ENCODE results near the gene KCTD13.
"Not testable (repeated sequence)": the region's sequence is repeated elsewhere in the genome, so short reads cannot be mapped to it uniquely, and the experiment has no call there.

Gene KCTD13

GRCh38 chr16:29893553-29893952, 32.5 kb downstream of the KCTD13 start:
- H3K4me3 ChIP-seq (ENCODE audit: low read length), result no peak overlapping the region
- no peak for TF ChIP-seq ZNF274 (IDR thresholded peaks at IDR 0.05; ENCODE audit: low read depth, low read length)

DNA sequence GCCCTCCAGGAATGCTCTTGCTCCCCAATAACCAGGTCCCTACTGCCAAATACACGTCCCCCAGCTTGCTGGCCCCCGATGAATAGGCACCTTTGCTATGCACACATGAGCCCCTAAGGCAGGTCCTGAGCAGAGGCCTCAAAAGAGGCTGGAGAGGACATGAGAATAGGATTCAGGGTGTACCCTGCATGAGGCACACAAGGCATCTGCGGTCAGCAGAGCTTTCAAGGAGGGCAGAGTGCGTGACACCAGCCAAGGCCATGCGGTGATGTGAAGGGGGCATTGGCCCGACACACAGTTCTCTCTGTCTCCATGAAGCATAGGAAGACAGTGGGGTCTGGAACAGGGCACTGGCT, 33.6 kb downstream of the KCTD13 start:
- no peak overlapping the region for H3K4me3 ChIP-seq (ENCODE audit: low read length)
- no peak for TF ChIP-seq ZNF274 (IDR thresholded peaks at IDR 0.05; ENCODE audit: low read depth, low read length)

DNA sequence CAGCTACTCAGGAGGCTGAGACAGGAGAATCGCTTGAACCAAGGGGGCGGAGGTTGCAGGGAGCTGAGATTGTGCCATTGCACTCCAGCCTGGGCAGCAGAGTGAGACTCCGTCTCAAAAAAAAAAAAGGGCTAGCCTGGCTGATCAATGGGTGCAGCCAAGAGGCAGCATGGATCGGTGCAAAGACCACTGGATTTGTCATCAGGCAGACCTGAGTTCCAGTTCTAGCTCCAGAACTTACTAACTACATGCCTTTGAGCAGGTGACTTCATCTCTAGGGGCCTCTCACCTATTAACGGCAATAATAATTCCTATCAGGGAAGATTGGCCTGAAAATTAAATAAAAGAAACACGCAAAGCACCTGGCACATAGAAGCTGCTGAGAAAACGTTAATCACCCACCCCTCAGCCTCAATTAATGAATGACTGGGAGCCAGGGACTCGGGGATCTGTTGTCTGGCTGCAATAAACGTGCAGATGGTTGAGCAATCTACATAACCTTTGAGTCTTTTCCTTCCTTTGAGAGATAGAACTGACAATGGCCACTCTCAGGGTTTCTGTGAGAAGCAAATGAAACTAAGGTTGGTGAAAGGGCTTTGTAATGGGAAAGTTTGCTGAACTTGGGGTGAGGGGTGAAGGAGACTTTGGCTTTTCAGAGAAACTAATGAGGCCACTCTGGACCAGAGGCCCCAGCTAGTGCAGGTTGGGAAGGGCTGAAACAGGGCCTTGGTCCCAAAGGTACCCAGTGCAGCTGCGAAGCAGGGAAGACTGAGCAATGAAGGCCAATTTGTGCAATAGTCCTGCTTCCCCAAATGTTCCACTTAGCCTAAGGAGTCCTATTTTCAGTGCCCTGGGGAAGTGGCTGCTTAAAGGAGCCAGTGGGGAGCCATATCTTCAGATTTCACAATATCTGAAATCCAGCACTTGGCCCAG, 34.2 kb downstream of the KCTD13 start:
- no peak for TF ChIP-seq ZNF274 (IDR thresholded peaks at IDR 0.05; ENCODE audit: low read depth, low read length)
- no peak overlapping the region for H3K4me3 ChIP-seq (ENCODE audit: low read length)

DNA sequence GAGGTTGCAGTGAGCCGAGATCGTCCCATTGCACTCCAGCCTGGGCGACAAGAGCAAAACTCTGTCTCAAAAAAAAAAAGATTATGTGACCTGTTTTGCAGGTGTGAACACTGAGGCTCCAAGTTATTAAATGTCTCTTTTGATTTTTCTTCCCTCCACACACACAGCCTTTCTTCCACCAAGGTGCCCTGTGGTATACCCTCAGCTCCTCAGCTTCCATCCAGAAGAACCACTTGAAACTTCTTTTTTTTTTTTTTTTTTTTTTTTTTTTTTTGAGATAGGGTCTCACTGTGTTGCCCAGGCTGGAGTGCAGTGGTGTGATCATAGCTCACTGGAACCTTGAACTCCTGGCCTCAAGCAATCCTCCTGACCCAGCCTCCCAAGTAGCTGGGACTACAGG, 36.7 kb downstream of the KCTD13 start:
- not testable (repeated sequence) for H3K4me3 ChIP-seq (ENCODE audit: low read length)

DNA sequence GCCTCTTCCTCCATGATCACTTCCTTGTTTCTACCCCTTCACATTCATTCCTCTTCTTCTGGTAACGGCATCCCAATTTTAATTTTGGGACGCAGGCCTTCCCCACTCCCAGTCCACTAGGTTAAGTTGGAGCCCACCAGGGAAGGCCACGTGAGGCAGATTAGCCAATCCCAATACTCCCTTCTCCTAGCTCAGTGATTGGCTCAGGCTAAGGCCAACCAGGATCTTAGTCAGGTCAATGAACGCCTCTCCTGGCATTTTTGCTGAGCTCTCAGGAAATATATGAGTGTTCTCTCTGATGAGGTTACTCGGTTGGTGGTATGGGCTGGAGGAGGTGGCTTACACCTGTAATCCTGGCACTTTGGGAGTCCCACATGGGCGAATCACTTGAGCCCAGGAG, 42.0 kb downstream of the KCTD13 start:
- H3K4me3 ChIP-seq (ENCODE audit: low read length), result no peak overlapping the region
- no peak for TF ChIP-seq ZNF274 (IDR thresholded peaks at IDR 0.05; ENCODE audit: low read depth, low read length)

- no peak overlapping the region for H3K4me3 ChIP-seq (ENCODE audit: low read length)
- TF ChIP-seq ZNF274 (IDR thresholded peaks at IDR 0.05; ENCODE audit: low read depth, low read length), result no peak
These were observed 45.0 kb downstream of the KCTD13 start for GRCh38 chr16:29881050-29881449.

DNA sequence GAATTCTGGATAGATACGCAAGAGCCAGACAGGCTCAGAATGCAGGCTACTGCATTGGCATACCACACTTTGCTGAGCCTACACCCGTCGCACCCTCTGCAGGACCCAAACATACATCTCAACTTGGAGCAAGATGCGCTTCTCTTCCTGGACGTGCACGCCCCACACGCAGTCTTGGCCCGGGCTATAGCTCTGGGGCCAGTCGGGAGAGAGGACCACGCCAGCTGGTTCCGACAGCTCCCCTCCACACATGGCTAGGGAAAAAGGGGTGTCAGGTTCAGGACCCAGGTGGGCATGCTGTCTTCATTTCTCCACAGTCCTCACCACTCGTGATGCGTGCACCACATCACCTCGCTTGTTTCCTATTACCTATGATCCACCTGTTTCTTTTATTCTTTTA, 47.9 kb downstream of the KCTD13 start:
- no peak for TF ChIP-seq ZNF274 (IDR thresholded peaks at IDR 0.05; ENCODE audit: low read depth, low read length)
- H3K4me3 ChIP-seq (ENCODE audit: low read length), result no peak overlapping the region

DNA sequence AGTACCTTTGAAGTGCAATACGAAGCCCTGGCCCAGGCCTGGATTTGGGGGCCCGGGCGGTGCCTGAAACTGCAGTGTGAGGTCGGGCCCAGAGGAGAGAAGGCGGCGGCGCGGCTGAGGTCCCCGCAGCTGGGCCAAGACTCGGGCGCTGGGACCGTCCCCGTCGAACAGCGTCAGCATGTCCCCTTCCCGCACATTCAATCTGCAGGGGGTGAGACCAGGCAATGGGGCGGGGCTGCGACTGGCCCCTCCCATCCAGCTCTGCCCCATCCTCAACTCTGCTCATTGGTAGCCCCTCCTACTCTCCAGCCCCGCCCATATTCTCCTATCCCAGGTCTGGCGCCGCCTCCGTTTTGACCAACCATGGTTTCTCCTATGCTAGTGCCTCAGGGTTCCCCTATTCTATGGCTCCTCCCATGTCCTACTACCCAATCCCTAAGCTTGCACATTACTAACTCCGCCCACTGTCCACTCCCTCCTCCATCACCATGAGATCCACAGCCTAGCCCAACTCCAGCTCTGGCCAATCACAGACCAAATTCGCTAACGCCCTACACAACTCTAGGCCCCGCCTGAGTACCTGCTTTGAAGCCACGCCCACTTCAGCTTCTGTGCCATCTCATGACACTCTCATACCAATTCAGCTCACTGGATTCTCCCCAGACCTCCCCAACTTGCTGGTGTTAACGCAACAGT, 48.6 kb downstream of the KCTD13 start:
- H3K4me3 ChIP-seq (ENCODE audit: low read length), result no peak overlapping the region
- TF ChIP-seq ZNF274 (IDR thresholded peaks at IDR 0.05; ENCODE audit: low read depth, low read length), result no peak

DNA sequence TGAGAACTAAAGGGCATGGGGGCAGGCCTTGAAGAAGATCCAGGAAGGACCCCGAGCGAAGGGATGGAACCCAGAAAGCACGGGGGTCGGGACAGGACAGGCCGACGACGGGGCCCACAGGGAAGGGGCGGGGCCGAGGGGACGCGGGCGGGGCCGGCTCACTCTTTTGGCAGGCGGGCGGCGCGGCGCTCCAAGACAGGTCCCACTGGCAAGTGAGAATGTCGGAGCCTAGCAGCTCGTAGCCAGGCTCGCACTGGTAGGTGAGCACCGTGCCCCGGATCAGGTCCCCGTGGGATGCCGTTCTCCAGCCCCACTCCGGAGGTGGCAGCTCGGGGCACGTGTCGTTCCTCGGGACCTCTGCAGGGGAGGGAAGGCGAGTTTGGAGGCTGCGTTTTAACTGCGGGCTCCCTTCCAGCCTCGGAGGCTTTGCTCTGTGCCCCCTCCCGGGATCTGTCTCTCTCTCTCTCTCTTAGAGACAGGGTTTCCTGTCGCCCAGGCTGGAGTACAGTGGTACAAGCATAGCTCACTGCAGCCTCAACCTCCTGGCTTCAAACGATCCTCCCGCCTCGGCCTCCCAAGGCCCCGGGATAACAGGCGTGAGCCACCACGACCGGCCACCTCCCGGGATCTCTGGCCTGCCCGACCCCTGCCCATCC, 49.3 kb downstream of the KCTD13 start:
- TF ChIP-seq ZNF274 (IDR thresholded peaks at IDR 0.05; ENCODE audit: low read depth, low read length), result no peak
- no peak overlapping the region for H3K4me3 ChIP-seq (ENCODE audit: low read length)

DNA sequence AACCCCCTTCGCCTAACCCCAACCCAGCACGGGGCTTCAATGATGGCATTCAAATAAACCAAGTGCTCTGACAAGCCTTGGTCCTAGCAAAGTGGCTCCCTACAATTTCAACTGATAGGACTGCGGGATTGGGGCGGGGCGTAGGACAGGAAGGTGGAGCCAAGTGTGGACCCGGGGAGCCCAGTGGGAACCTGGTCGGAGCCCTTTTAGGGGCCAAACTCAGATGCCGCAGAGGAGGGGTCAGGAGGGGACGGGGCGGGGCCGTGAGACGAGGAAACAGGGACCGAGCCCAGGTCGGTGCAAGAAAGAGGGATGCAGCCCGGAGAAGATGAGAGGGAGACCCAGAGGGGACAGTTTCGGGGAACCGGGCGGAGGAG, 49.8 kb downstream of the KCTD13 start:
- TF ChIP-seq ZNF274 (IDR thresholded peaks at IDR 0.05; ENCODE audit: low read depth, low read length), result no peak
- no peak overlapping the region for H3K4me3 ChIP-seq (ENCODE audit: low read length)

- H3K4me3 ChIP-seq (ENCODE audit: low read length), result no peak overlapping the region
- no peak for TF ChIP-seq ZNF274 (IDR thresholded peaks at IDR 0.05; ENCODE audit: low read depth, low read length)
These were observed 50.8 kb downstream of the KCTD13 start for GRCh38 chr16:29875206-29875605.

DNA sequence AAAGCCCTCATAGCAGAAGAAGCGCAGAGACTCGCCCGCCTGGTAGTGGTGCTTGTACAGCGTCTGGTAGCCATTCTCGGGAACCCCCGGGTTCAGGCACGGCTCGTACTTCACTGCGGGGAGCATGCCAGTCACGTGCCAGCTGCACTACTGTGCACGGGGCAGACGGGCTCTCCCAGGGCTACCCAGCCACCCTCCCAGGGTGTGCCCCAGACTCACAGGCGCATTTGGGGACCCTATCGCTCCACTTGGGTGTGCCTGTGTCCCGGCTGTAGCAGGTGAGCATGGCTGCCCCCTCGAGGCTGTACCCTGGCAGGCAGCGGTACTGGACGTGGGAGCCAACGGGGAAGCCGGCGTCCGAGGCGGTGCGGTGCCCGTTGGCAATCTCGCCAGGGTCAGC, 52.7 kb downstream of the KCTD13 start:
- TF ChIP-seq ZNF274 (IDR thresholded peaks at IDR 0.05; ENCODE audit: low read depth, low read length), result no peak
- H3K4me3 ChIP-seq (ENCODE audit: low read length), result no peak overlapping the region

DNA sequence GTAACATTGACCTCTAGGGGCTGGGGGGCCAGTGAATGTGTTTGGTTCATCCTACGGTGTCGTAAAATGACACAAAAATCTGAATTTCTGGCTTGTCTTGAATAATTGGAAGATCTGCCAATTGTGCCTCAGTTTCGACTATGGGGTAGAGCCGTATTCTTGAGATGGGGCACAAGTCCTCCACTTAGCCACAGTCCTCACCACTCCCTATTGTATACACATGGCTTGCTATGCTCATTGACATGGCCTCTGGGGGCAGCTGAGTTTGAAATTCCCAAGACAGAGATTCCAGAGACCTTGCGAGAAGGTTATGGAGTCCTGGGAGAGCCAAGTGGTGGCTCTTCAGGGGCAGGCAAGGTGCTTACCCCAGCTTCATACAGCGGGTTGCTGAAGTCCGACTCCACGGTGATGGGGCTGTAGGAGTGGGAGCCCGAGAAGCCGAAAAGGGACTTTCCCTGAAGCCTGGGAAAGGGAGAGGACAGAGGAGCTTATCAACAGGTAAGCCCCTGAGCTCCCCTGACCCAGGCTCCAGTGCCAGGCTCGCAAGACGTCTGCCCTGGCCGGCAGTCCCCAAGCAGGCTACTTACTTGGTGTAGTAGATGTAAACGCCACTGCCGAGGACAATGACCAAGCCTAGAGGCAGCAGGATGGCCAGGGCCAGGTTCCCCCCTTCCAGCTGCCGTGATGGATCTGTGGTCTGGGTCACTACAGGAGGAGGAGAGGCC, 54.0 kb downstream of the KCTD13 start:
- TF ChIP-seq ZNF274 (IDR thresholded peaks at IDR 0.05; ENCODE audit: low read depth, low read length), result no peak
- no peak overlapping the region for H3K4me3 ChIP-seq (ENCODE audit: low read length)

GRCh38 chr16:29869067-29869466, 57.0 kb downstream of the KCTD13 start:
- H3K4me3 ChIP-seq (ENCODE audit: low read length), result not testable (repeated sequence)

All from GM08714 (cell line).